NCI-H187 (cell line): ENCODE measurements around the gene GATC.
A peak's percentile ranks its signal among the peaks of the same experiment; 100 is the strongest.

Experiments
- DNase-seq, 2 experiments: peaks; one replicate each; lab custom pipeline; 2025; lab: John Stamatoyannopoulos, UW

The GATC gene

GRCh38 chr12:120445911-120446843, at the start of gene GATC, which contains the start of gene TRIAP1:
Gene GATC, plus strand, starts transcription at chr12:120446444. Its CDS starts 37 bp downstream, at chr12:120446481.
Gene TRIAP1, minus strand, starts transcription at chr12:120446384. Its CDS starts 12 bp downstream, at chr12:120446372.
- peak; percentile 58 to 74 for DNase-seq

- DNase-seq = no peak
Observed at GRCh38 chr12:120397824-120398540, 48.3 kb upstream of the GATC start.

- no peak for DNase-seq
Observed at GRCh38 chr12:120399531-120399930, 46.7 kb upstream of the GATC start.

GRCh38 chr12:120402217-120402616, 44.0 kb upstream of the GATC start:
- DNase-seq = no peak

- no peak for DNase-seq
Observed at GRCh38 chr12:120403869-120404268, 42.4 kb upstream of the GATC start.

- DNase-seq = no peak
Observed at GRCh38 chr12:120404271-120404670, 42.0 kb upstream of the GATC start.

- DNase-seq = no peak
Observed at GRCh38 chr12:120406069-120406468, 40.2 kb upstream of the GATC start.

GRCh38 chr12:120406553-120406952, 39.7 kb upstream of the GATC start:
- no peak for DNase-seq

GRCh38 chr12:120408771-120409170, 37.5 kb upstream of the GATC start:
- DNase-seq = no peak

- no peak for DNase-seq
Observed at GRCh38 chr12:120412421-120412820, 33.8 kb upstream of the GATC start.

GRCh38 chr12:120413901-120414695, 32.1 kb upstream of the GATC start:
- DNase-seq = no peak

GRCh38 chr12:120416490-120417216, 29.6 kb upstream of the GATC start:
- DNase-seq = no peak

GRCh38 chr12:120417917-120418580, 28.2 kb upstream of the GATC start:
- no peak for DNase-seq

- no peak for DNase-seq
Observed at GRCh38 chr12:120421701-120422100, 24.5 kb upstream of the GATC start.

GRCh38 chr12:120422892-120423456, 23.3 kb upstream of the GATC start:
- no peak for DNase-seq

GRCh38 chr12:120425797-120426196, 20.4 kb upstream of the GATC start:
- no peak for DNase-seq

- no peak for DNase-seq
Observed at GRCh38 chr12:120428597-120429229, 17.5 kb upstream of the GATC start.

- no peak for DNase-seq
Observed at GRCh38 chr12:120429368-120429767, 16.9 kb upstream of the GATC start.

GRCh38 chr12:120432772-120433525, 13.3 kb upstream of the GATC start:
- DNase-seq = no peak
